NB4 (cell line): ENCODE data around the gene FRMD5.
"Not testable (repeated sequence)": the region's sequence is repeated elsewhere in the genome, so short reads cannot be mapped to it uniquely, and the experiment has no call there.

Experiments
- DNase-seq: peaks from one replicate; pipeline ENCODE4 v3.0.0; 2010; ENCODE audit warnings: low read depth
- H3K4me3 ChIP-seq: one replicate; pipeline ENCODE4 v1.5.1; 2011; ENCODE audit warnings: mild to moderate bottlenecking, low read depth, low read length, moderate library complexity
- CTCF ChIP-seq: IDR thresholded peaks from one replicate; pipeline ENCODE4 v1.5.1; 2012; ENCODE audit warnings: low read depth, low read length
- MAX ChIP-seq: IDR thresholded peaks from 2 replicates; pipeline ENCODE4 v1.6.1; 2011; ENCODE audit warnings: low read depth, low read length
- MYC ChIP-seq: IDR thresholded peaks from 2 replicates; pipeline ENCODE4 v1.6.1; 2011; ENCODE audit warnings: low read depth, low read length
- POLR2A ChIP-seq: IDR thresholded peaks from 2 replicates; pipeline ENCODE4 v1.6.1; 2011; ENCODE audit warnings: mild to moderate bottlenecking; ENCODE audit not compliant: insufficient read length; ENCODE audit errors: extremely low read depth

Gene FRMD5

GRCh38 chr15:43859546-43859945, 335.5 kb downstream of the FRMD5 start:
- DNase-seq, result no peak
- H3K4me3 ChIP-seq, result no peak overlapping the region
- TF ChIP-seq CTCF (no peak), POLR2A (no peak), MYC (no peak), MAX (no peak)

GRCh38 chr15:43854801-43855200, 340.3 kb downstream of the FRMD5 start:
- TF ChIP-seq MYC, result no peak
- no peak for TF ChIP-seq MAX
- no peak for TF ChIP-seq POLR2A
- TF ChIP-seq CTCF, result no peak
- DNase-seq, result peak; percentile 31
- H3K4me3 ChIP-seq, result no peak overlapping the region

- TF ChIP-seq MYC (no peak), CTCF (no peak)
- no peak for DNase-seq
- H3K4me3 ChIP-seq, result no peak overlapping the region
These were observed 342.5 kb downstream of the FRMD5 start for GRCh38 chr15:43852607-43853006.

- no peak for DNase-seq
- TF ChIP-seq CTCF, result no peak
- H3K4me3 ChIP-seq, result no peak overlapping the region
These were observed 343.8 kb downstream of the FRMD5 start for GRCh38 chr15:43851251-43851650.

GRCh38 chr15:43845421-43845820, 349.6 kb downstream of the FRMD5 start:
- no peak overlapping the region for H3K4me3 ChIP-seq
- TF ChIP-seq MAX (no peak), CTCF (no peak), MYC (no peak), POLR2A (no peak)
- no peak for DNase-seq

GRCh38 chr15:43832485-43832884, 362.6 kb downstream of the FRMD5 start:
- not testable (repeated sequence) for DNase-seq, H3K4me3 ChIP-seq

GRCh38 chr15:43831519-43832052, 363.5 kb downstream of the FRMD5 start:
- DNase-seq, result not testable (repeated sequence)
- H3K4me3 ChIP-seq, result peak overlapping the region; percentile 16

- not testable (repeated sequence) for H3K4me3 ChIP-seq, DNase-seq
These were observed 364.3 kb downstream of the FRMD5 start for GRCh38 chr15:43830691-43831275.

GRCh38 chr15:43829951-43830540, 365.0 kb downstream of the FRMD5 start:
- not testable (repeated sequence) for DNase-seq
- peak overlapping the region; percentile 11 for H3K4me3 ChIP-seq
